SW 1271 (cell line): ENCODE measurements around the gene FAM222A.

ENCODE experiments used
- DNase-seq, 2 experiments: peaks; one replicate each; lab custom pipeline; 2025; lab: John Stamatoyannopoulos, UW

Gene FAM222A

DNA sequence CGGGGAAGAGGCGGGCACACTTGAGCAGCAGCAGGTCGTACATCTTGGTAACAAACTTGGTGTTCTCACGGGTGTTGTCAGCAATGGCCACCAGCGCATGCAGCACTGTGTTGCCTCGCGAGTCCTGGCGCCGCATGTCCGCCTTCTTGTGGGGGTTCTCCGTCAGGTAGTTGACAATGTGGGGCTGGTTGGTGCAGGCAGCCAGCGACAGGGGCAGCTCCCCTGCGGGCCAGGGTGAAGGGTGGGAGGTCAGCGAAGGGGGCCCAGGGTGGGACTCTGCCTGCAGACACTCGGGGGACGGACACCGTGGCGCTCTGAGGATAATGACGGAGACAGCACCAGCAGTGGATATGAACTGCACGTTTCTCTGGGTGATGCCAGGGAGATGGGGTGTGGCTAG, 85.1 kb downstream of the FAM222A start:
- no peak for DNase-seq

DNA sequence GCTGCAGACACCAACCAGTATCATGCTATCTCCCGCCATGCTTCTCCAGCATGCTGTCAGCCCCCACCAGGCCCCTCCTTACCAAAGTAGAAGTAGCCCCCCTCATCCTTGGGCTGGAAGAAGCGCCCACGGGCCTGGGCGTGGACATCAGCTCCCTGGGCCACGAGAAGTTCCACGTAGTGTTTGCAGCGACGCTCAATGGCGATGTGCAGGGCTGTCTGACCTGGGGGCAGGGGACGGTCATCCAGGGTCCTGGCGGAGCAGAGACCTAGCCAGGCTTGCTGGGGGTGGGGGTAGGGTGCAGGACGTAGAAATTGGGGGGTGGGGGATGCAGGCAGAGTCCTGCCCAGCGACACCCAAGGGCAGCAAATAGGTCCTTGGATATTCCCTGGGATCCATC, 86.9 kb downstream of the FAM222A start:
- DNase-seq: no peak

DNA sequence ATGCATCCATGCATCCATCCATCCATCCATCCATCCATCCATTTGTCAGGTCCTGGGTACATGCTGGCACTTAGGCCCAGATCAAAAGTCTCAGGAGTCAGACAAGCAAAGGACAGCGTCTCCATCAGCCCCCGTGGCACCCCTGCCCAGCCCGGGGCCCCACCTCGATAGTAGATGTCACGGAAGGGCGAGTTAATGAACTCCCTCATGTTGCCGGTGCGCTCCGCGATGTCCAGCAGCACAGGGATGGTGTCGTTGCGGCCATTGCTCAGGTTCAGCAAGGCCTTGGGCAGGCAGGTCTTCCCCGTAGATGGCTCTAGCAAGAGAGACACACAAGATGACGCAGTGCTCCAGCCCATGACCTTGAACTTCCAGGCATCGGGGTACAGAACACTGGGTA, 89.2 kb downstream of the FAM222A start:
- no peak for DNase-seq

DNA sequence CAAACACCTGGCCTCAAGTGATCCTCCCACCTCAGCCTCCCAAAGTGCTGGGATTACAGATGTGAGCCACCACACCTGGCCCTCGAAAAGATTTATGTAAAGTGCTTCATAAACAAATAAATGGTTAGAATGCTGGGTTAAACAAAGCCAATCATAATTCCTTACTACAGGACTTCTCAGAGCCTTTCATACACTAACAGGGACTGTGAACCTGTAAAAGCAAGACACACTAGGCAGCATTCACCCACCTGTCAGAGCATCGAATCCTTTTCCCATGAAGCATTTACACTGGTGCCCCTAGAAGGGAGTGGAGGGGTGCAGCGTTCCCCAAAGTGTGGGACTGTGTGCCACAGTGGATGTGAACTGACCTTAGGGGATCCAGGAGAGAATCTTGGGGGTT, 90.1 kb downstream of the FAM222A start:
- no peak for DNase-seq

DNA sequence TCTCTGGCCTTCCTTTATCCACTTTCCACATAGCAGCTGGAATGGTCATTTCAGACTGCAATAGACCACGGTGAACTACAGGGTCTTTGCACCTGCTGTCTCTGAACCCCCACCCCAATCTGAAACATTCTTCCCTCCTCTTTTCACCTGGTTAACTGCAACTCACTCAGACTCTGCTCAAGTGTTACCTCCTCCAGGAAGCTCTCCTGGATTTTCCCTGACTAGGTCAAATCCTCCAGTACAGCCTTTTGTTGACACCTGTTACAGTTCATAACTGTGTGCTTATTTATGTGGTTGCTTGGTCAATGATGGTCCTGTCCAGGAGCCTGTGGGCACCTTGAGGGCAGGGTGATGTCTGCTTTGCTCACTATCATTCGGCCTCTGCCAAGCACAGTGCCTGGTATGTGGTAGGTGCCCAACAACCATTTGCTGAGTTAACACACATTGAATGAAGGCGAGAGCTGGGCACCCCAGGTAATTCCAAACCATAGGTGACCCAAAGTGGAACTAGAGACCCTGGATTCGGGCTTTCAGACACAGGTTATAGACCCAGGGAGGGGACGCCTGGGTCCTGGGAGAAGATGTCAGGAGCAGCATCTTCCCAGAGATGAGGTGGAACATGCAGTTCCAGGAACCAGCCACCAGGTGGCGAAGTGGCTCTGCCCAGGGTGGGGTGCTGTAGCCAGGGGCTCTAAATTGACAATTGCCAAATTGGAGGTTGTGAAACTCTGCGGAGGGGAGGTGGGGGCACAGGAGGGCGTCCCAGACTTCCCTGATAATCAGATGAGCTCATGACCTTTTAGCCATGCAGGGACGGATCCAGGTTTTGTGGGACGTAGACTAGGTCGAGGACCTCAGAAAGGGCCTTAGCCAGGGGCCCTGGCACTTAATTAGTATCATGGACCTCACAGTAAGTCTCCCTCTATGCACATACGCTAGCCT, 91.5 kb downstream of the FAM222A start:
- DNase-seq: peak in 1 of 2 experiments; percentile 21

DNA sequence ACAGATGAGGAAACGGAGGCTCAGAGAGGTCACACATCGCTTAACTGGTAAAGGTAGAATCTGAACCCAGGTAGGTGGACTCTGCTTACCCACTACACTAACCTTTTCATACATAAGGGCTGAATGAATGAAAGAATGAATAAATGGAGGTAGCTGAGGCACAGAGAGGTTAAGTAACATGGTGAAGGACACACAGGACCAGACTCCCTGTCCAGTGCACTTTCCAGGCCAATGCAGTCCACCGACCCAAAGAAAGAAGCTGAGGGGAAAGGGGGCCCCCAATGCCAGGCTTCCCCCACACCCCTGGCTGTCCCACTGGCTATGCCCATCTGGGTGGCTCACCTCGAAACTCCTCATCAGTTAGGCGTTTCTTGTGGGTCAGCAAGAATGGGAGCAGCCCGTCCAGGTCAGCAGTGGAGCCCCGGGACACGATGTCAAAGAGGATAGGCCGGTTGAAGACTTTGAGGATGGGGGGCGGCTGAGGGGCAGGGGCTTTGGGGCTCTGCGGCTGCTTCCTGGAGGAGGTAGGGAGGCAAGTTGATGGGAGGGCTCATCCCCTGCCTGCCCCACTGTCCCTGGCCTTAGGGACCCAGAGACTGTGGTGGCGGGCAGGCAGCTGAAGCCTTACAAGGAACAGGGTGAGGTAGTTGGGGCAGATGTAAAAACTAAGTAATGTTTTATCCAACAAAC, 94.5 kb downstream of the FAM222A start:
- DNase-seq: no peak

GRCh38 chr12:109808876-109809646, 95.4 kb downstream of the FAM222A start:
- DNase-seq: no peak

GRCh38 chr12:109810954-109811623, 97.5 kb downstream of the FAM222A start:
- DNase-seq: no peak

GRCh38 chr12:109811624-109811995, 98.0 kb downstream of the FAM222A start:
- no peak for DNase-seq

GRCh38 chr12:109813810-109814416, 100.3 kb downstream of the FAM222A start:
- DNase-seq: no peak

DNA sequence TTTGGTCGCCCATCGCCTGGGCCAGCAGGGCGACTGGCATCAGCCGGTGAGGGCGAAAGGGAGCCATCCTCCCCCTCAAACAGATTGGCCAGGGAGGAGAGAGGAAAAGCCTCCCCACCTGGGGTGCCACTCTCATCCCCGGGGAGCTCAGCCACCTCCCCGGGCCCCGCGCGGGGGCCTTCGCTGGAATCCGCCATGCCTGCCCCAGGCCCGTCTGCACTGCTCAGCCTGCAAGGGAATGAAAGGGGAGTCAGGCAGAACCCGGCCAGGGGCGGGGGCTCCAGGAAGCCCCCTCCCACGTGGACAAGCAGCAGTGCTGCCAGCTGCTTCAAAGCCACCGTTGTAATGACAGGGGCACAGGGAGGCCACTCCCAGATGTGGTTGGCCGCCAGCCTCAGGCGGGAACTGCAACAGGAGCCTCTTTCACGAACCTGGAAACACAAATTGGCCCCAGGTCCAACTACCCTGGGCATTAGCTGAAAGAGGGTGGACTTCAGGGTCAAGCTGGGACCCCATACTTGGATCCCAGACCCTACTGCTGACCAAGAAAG, 101.0 kb downstream of the FAM222A start:
- DNase-seq: no peak

GRCh38 chr12:109815225-109815624, 101.6 kb downstream of the FAM222A start:
- DNase-seq: no peak

DNA sequence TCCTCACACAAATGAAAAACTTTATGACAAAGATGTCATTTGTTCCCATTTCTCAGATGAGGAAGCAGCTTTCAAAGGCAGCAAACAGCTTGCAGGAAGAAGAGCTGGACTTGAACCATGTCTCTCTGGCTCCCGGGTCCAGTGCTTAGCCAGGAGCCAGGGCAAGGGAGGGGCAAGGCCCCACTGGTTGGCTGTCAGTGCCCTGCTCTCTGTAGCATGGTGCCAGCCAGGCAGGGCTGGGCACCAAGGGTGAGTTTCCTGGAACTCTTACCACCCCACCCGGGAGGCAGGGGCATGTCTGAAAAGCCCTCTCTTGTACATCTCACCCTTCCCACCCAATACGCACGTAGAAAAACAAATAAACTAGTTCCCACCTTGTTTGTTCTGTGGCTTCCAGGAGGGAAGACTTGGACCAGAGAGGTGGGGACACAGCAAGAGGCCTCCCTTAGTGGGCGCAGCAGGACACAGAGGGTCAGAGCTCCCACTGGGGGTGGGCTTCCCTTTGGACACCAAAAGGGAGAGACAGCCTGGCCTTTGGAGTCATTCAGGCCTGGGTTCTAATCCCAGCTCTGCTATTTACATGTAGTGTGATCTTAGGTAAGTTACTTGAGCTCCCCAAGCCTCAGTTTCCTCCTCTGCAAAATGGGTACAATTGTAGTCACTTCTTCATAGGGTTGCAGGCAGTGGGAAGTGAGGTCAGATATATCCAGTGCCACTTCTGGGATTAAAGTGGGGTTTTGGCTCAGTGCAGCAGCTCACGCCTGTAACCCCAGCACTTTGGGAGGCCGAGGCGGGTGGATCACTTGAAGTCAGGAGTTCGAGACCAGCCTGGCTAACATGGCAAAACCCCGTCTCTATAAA, 102.4 kb downstream of the FAM222A start:
- no peak for DNase-seq

DNA sequence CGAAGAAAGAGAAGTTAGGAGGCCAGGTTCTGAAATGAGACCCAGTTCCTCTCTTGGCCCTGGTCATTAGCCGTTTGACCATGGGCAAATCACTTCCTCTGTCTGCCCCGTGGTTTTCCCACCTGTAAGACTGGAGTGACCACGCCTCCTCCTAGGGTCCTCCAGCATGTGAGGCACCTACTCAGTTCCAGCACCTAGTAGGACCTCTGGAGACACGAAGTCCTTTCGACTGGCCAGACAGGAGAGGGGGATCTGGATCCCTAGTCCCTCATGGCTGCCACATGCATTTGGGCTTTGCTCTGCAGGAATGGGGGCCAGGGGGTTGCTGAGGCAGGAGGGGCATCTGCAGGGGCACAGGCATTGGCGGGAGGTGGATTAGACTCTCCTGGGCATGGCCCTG, 103.2 kb downstream of the FAM222A start:
- DNase-seq: no peak

- DNase-seq: no peak
Observed at GRCh38 chr12:109817627-109818231, 104.1 kb downstream of the FAM222A start.

GRCh38 chr12:109818253-109818652, 104.6 kb downstream of the FAM222A start:
- no peak for DNase-seq

GRCh38 chr12:109818905-109819500, 105.4 kb downstream of the FAM222A start:
- DNase-seq: peak in 1 of 2 experiments; percentile 30
